HepG2 (cell line): Measurements from ENCODE around the gene SMAD7. TPM values are rescaled to one million over a fixed set of nuclear protein-coding genes. Genes with fewer than 3 reads are reported as not detected.
A peak's percentile ranks its signal among the peaks of the same experiment; 100 is the strongest.

Source experiments
- CAMTA2 ChIP-seq: sonication (generic); formaldehyde crosslinking; IDR thresholded peaks from 2 replicates; pipeline ENCODE4 v1.4.0; 2020; ENCODE audit warnings: mild to moderate bottlenecking, missing genetic modification reagents, borderline replicate concordance
- CEBPG ChIP-seq: IDR thresholded peaks from 2 replicates; pipeline ENCODE4 v1.6.1; 2016
- CREB3 ChIP-seq: sonication (generic); formaldehyde crosslinking; IDR thresholded peaks from 2 replicates; pipeline ENCODE4 v1.5.0; 2020; ENCODE audit warnings: missing genetic modification reagents
- FOSL2 ChIP-seq: sonication (generic); formaldehyde crosslinking; IDR thresholded peaks from 2 replicates; pipeline ENCODE4 v1.4.0; 2020; ENCODE audit warnings: missing genetic modification reagents
- NCOA5 ChIP-seq: sonication (generic); formaldehyde crosslinking; IDR thresholded peaks from 2 replicates; pipeline ENCODE4 v1.4.0; 2020; ENCODE audit warnings: missing genetic modification reagents
- NFATC3 ChIP-seq: sonication (generic); formaldehyde crosslinking; IDR thresholded peaks from 2 replicates; pipeline ENCODE4 v1.5.1; 2020; ENCODE audit warnings: mild to moderate bottlenecking, missing genetic modification reagents
- NR0B2 ChIP-seq: sonication (generic); formaldehyde crosslinking; IDR thresholded peaks from 2 replicates; pipeline ENCODE4 v1.4.0; 2020; ENCODE audit warnings: mild to moderate bottlenecking, missing genetic modification reagents
- PHB2 ChIP-seq: fragments of 450-650 bp; IDR thresholded peaks from 2 replicates; pipeline ENCODE4 v1.6.1; 2018; ENCODE audit not compliant: partially characterized antibody
- PHF5A ChIP-seq: IDR thresholded peaks from one replicate; pipeline ENCODE4 v1.6.1; 2018; ENCODE audit warnings: low read depth, missing genetic modification reagents; ENCODE audit not compliant: unreplicated experiment
- THAP8 ChIP-seq: sonication (generic); formaldehyde crosslinking; IDR thresholded peaks from 2 replicates; pipeline ENCODE4 v1.5.1; 2020; ENCODE audit warnings: missing genetic modification reagents, mild to moderate bottlenecking, borderline replicate concordance
- THRA ChIP-seq: sonication (generic); formaldehyde crosslinking; IDR thresholded peaks from 2 replicates; pipeline ENCODE4 v1.4.0; 2020; ENCODE audit warnings: missing genetic modification reagents, borderline replicate concordance
- ZKSCAN5 ChIP-seq: sonication (generic); formaldehyde crosslinking; IDR thresholded peaks from 2 replicates; pipeline ENCODE4 v1.5.1; 2020; ENCODE audit warnings: mild to moderate bottlenecking, missing genetic modification reagents
- ZMAT3 ChIP-seq: sonication (generic); formaldehyde crosslinking; conservative IDR thresholded peaks from 2 replicates; pipeline ENCODE4 v1.7.0; 2021; ENCODE audit warnings: missing genetic modification reagents
- ZNF18 ChIP-seq: sonication (generic); formaldehyde crosslinking; IDR thresholded peaks from 2 replicates; pipeline ENCODE4 v1.8.0; 2022; ENCODE audit warnings: mild to moderate bottlenecking, missing genetic modification reagents; ENCODE audit not compliant: insufficient replicate concordance
- ZNF292 ChIP-seq: sonication (generic); formaldehyde crosslinking; IDR thresholded peaks from 2 replicates; pipeline ENCODE4 v1.8.1; 2022; ENCODE audit warnings: mild to moderate bottlenecking, low read depth, missing genetic modification reagents, borderline replicate concordance
- ZNF503 ChIP-seq: sonication (generic); formaldehyde crosslinking; IDR thresholded peaks from 2 replicates; pipeline ENCODE4 v1.4.0; 2020; ENCODE audit warnings: missing genetic modification reagents
- ZNF562 ChIP-seq: sonication (generic); formaldehyde crosslinking; IDR thresholded peaks from 2 replicates; pipeline ENCODE4 v1.8.0; 2022; ENCODE audit warnings: missing genetic modification reagents, borderline replicate concordance
- ZNF691 ChIP-seq: sonication (generic); formaldehyde crosslinking; IDR thresholded peaks from 2 replicates; pipeline ENCODE4 v1.4.0; 2020; ENCODE audit warnings: missing genetic modification reagents, low read depth, mild to moderate bottlenecking, borderline replicate concordance
- ZNF790 ChIP-seq: sonication (generic); formaldehyde crosslinking; IDR thresholded peaks from 2 replicates; pipeline ENCODE4 v1.8.0; 2022; ENCODE audit warnings: missing genetic modification reagents, mild to moderate bottlenecking, borderline replicate concordance
- polyA plus RNA-seq, 8 experiments: library from polyadenylated mRNA; depleted of rRNA in 3 of 8; stranded (reverse) in 7 of 8; unstranded in 1 of 8; fragments of >200 nt; fragmentation: Illumina TruSeq in 4 of 8; extraction: Trizol in 4 of 8; gene quantifications; 2 replicates each; pipeline versions ENCODE4 v1.2.1 to v1.2.3, GENCODE V29; 2011 to 2016; ENCODE audit warnings: low read depth in 4 of 8, missing spikeins in 1 of 8, mixed read lengths in 1 of 8; ENCODE audit not compliant: insufficient read depth in 1 of 8
- total RNA-seq, 5 experiments: library from RNA; depleted of rRNA; stranded (reverse); fragments of >200 nt; fragmentation: Illumina TruSeq; extraction: Trizol; gene quantifications; 2 replicates each; pipeline ENCODE4 v1.2.3, GENCODE V29; 2016; ENCODE audit warnings: low read depth in 1 of 5

The SMAD7 gene
- total and polyA plus RNA-seq, 2 of the 13 experiments (the other 11 are each of a cell fraction or from before 2014, with no cell fraction given) = 17.4 to 24.7 TPM

GRCh38 chr18:48893608-48894600 is 56.9 kb downstream of the SMAD7 start (continued):
- TF ChIP-seq THAP8 (CRISPR knock-in tag) (no peak), ZMAT3 (no peak), NCOA5 (CRISPR knock-in tag) (no peak), NR0B2 (CRISPR knock-in tag) (no peak), ZNF691 (peak; percentile 71; the same call in 1 of the 2 replicates), CEBPG (CRISPR knock-in tag) (no peak; the same call in 1 of the 2 replicates), ZKSCAN5 (no peak), ZNF292 (peak; percentile 94), PHB2 (no peak), ZNF790 (CRISPR knock-in tag) (no peak), NFATC3 (CRISPR knock-in tag) (0 out of 2 replicates have a peak, but pooled peaks have one; percentile 55), ZNF503 (CRISPR knock-in tag) (peak; percentile 81), CAMTA2 (CRISPR knock-in tag) (no peak), ZNF18 (CRISPR knock-in tag) (no peak), THRA (peak; percentile 71; the same call in 1 of the 2 replicates), CREB3 (CRISPR knock-in tag) (no peak), FOSL2 (CRISPR knock-in tag) (peak; percentile 58), ZNF562 (CRISPR knock-in tag) (no peak), PHF5A (CRISPR knock-in tag) (peak; percentile 69)
